Activated naive CD8-positive, alpha-beta T cell (primary cell): ENCODE data around the gene ATOSB.

Experiments
- H3K27ac Mint-ChIP-seq: one replicate; pipeline ENCODE4 v1.8.0; 2021; ENCODE audit warnings: mixed read lengths
- H3K27me3 Mint-ChIP-seq: one replicate; pipeline ENCODE4 v1.8.0; 2021; ENCODE audit warnings: mixed read lengths
- H3K36me3 Mint-ChIP-seq: one replicate; pipeline ENCODE4 v1.8.0; 2021; ENCODE audit warnings: mixed read lengths
- H3K4me1 Mint-ChIP-seq: one replicate; pipeline ENCODE4 v1.8.0; 2021; ENCODE audit warnings: low read depth, mixed read lengths
- H3K4me3 Mint-ChIP-seq: one replicate; pipeline ENCODE4 v1.8.0; 2021; ENCODE audit warnings: mild to moderate bottlenecking, mixed read lengths
- H3K9me3 Mint-ChIP-seq: one replicate; pipeline ENCODE4 v1.8.0; 2021; ENCODE audit warnings: low read depth, mixed read lengths

Gene ATOSB

GRCh38 chr9:35105571-35106342, 9.9 kb downstream of the ATOSB start:
- Mint-ChIP-seq H3K4me3 (no peak overlapping the region), H3K27me3 (no peaks in the 10 kb centered on the region), H3K4me1 (peaks cover 28% of the 10 kb centered on the region), H3K27ac (no peak overlapping the region), H3K9me3 (no peaks in the 10 kb centered on the region), H3K36me3 (peaks cover 2% of the 10 kb centered on the region)

GRCh38 chr9:35105126-35105525, 10.5 kb downstream of the ATOSB start:
- Mint-ChIP-seq H3K27ac (peak overlapping the region; percentile 46), H3K9me3 (no peaks in the 10 kb centered on the region), H3K4me3 (no peak overlapping the region), H3K27me3 (no peaks in the 10 kb centered on the region), H3K4me1 (peaks cover 28% of the 10 kb centered on the region), H3K36me3 (peaks cover 2% of the 10 kb centered on the region)

- peaks cover 2% of the 10 kb centered on the region for H3K36me3 Mint-ChIP-seq
- no peaks in the 10 kb centered on the region for H3K9me3 Mint-ChIP-seq
- no peak overlapping the region for H3K27ac Mint-ChIP-seq
- no peak overlapping the region for H3K4me3 Mint-ChIP-seq
- H3K4me1 Mint-ChIP-seq, result peaks cover 26% of the 10 kb centered on the region
- no peaks in the 10 kb centered on the region for H3K27me3 Mint-ChIP-seq
Observed at GRCh38 chr9:35104586-35104985, 11.1 kb downstream of the ATOSB start.

GRCh38 chr9:35103660-35104191, 11.9 kb downstream of the ATOSB start:
- Mint-ChIP-seq H3K27ac (peak overlapping the region; percentile 98), H3K36me3 (peaks cover 2% of the 10 kb centered on the region), H3K4me3 (peak overlapping the region; percentile 98), H3K4me1 (peaks cover 24% of the 10 kb centered on the region), H3K27me3 (no peaks in the 10 kb centered on the region), H3K9me3 (no peaks in the 10 kb centered on the region)

- peaks cover 2% of the 10 kb centered on the region for H3K36me3 Mint-ChIP-seq
Observed at GRCh38 chr9:35102769-35103659, 12.6 kb downstream of the ATOSB start, which contains the start of gene STOML2. TSS of gene STOML2 (minus strand) at chr9:35103131. CDS start at chr9:35103094, 37 bp downstream.

GRCh38 chr9:35102465-35102768, 13.2 kb downstream of the ATOSB start:
- peaks cover 27% of the 10 kb centered on the region for H3K4me1 Mint-ChIP-seq
- H3K27me3 Mint-ChIP-seq, result no peaks in the 10 kb centered on the region
- peak overlapping the region; percentile 98 for H3K4me3 Mint-ChIP-seq
- H3K27ac Mint-ChIP-seq, result peak overlapping the region; percentile 98
- H3K9me3 Mint-ChIP-seq, result no peaks in the 10 kb centered on the region
- peaks cover 2% of the 10 kb centered on the region for H3K36me3 Mint-ChIP-seq

More at GRCh38 chr9:35102769-35103659, 12.6 kb downstream of the ATOSB start, which contains the start of gene STOML2:
- no peaks in the 10 kb centered on the region for H3K27me3 Mint-ChIP-seq
- H3K27ac Mint-ChIP-seq, result peak within 1 kb of the TSS; percentile 98
- H3K9me3 Mint-ChIP-seq, result no peaks in the 10 kb centered on the region
- peaks cover 25% of the 10 kb centered on the region for H3K4me1 Mint-ChIP-seq
- peak within 1 kb of the TSS; percentile 98 for H3K4me3 Mint-ChIP-seq

- no peak overlapping the region for H3K27ac Mint-ChIP-seq
- H3K4me3 Mint-ChIP-seq, result peak overlapping the region; percentile 47
- peaks cover 38% of the 10 kb centered on the region for H3K4me1 Mint-ChIP-seq
- no peaks in the 10 kb centered on the region for H3K9me3 Mint-ChIP-seq
- H3K27me3 Mint-ChIP-seq, result no peaks in the 10 kb centered on the region
- peaks cover 2% of the 10 kb centered on the region for H3K36me3 Mint-ChIP-seq
Observed at GRCh38 chr9:35097573-35097972, 18.1 kb downstream of the ATOSB start.

- Mint-ChIP-seq H3K27me3 (no peaks in the 10 kb centered on the region), H3K36me3 (peaks cover 2% of the 10 kb centered on the region), H3K9me3 (no peaks in the 10 kb centered on the region), H3K4me1 (peaks cover 31% of the 10 kb centered on the region), H3K27ac (peak within 1 kb of the TSS; percentile 86), H3K4me3 (peak within 1 kb of the TSS; percentile 90)
Observed at GRCh38 chr9:35096035-35096849, 19.4 kb downstream of the ATOSB start, which contains the start of gene PIGO. TSS of gene PIGO (minus strand) at chr9:35096591. CDS start at chr9:35095565, 1,026 bp downstream.

GRCh38 chr9:35091536-35091935, 24.1 kb downstream of the ATOSB start:
- Mint-ChIP-seq H3K4me1 (peaks cover 17% of the 10 kb centered on the region), H3K36me3 (peaks cover 9% of the 10 kb centered on the region), H3K27ac (no peak overlapping the region), H3K4me3 (no peak overlapping the region), H3K27me3 (no peaks in the 10 kb centered on the region), H3K9me3 (no peaks in the 10 kb centered on the region)

GRCh38 chr9:35089434-35089833, 26.2 kb downstream of the ATOSB start:
- no peaks in the 10 kb centered on the region for H3K9me3 Mint-ChIP-seq
- peaks cover 5% of the 10 kb centered on the region for H3K4me1 Mint-ChIP-seq
- no peak overlapping the region for H3K4me3 Mint-ChIP-seq
- H3K36me3 Mint-ChIP-seq, result peaks cover 7% of the 10 kb centered on the region
- no peaks in the 10 kb centered on the region for H3K27me3 Mint-ChIP-seq
- no peak overlapping the region for H3K27ac Mint-ChIP-seq

GRCh38 chr9:35085078-35085477, 30.6 kb downstream of the ATOSB start:
- H3K27me3 Mint-ChIP-seq, result no peaks in the 10 kb centered on the region
- H3K27ac Mint-ChIP-seq, result no peak overlapping the region
- H3K36me3 Mint-ChIP-seq, result peaks cover 4% of the 10 kb centered on the region
- H3K4me3 Mint-ChIP-seq, result no peak overlapping the region
- peaks cover 4% of the 10 kb centered on the region for H3K4me1 Mint-ChIP-seq
- H3K9me3 Mint-ChIP-seq, result no peaks in the 10 kb centered on the region

GRCh38 chr9:35079426-35080341, 36.0 kb downstream of the ATOSB start, which contains the start of gene FANCG:
TSS of gene FANCG (minus strand) at chr9:35079942. CDS start at chr9:35079524, 418 bp downstream.
- Mint-ChIP-seq H3K4me3 (peak within 1 kb of the TSS; percentile 98), H3K27me3 (no peaks in the 10 kb centered on the region), H3K36me3 (no peaks in the 10 kb centered on the region), H3K4me1 (peaks cover 16% of the 10 kb centered on the region), H3K9me3 (no peaks in the 10 kb centered on the region), H3K27ac (peak within 1 kb of the TSS; percentile 97)

- Mint-ChIP-seq H3K27ac (peak overlapping the region; percentile 97), H3K27me3 (no peaks in the 10 kb centered on the region), H3K9me3 (no peaks in the 10 kb centered on the region), H3K36me3 (no peaks in the 10 kb centered on the region), H3K4me3 (peak overlapping the region; percentile 98), H3K4me1 (peaks cover 16% of the 10 kb centered on the region)
Observed at GRCh38 chr9:35079041-35079425, 36.6 kb downstream of the ATOSB start.
